OCI-LY7 (cell line): Measurements from ENCODE around the gene LGR5. TPM values are rescaled to one million over a fixed set of nuclear protein-coding genes. Genes with fewer than 3 reads are reported as not detected.

Experiments used
- BruUV-seq: library from RNA; stranded (reverse); fragments of 400-500 nt; replicated peaks from 2 replicates; lab custom pipeline; 2021; lab: Mats Ljungman, UMichigan
- CTCF ChIA-PET: fragments of 300-600 bp; sonication (Branson Sonifier 250); formaldehyde crosslinking; loops from one replicate; lab custom pipeline; 2022; ENCODE audit warnings: antibody characterized with exemption; ENCODE audit not compliant: unreplicated experiment; lab: Charles Lee
- POLR2A ChIA-PET: fragments of 300-600 bp; sonication (Branson Sonifier 250); formaldehyde crosslinking; loops from one replicate; lab custom pipeline; 2022; ENCODE audit warnings: antibody characterized with exemption; lab: Charles Lee
- DNase-seq: peaks from one replicate; pipeline ENCODE4 v3.0.0-alpha.2; 2015; ENCODE audit warnings: low spot score
- H2AFZ ChIP-seq: fragments of 200-600 bp; sonication (generic), shearing (Covaris generic); 2 replicates; pipeline ENCODE4 v1.6.1; 2014; ENCODE audit warnings: mild to moderate bottlenecking, antibody characterized with exemption, low read length, moderate library complexity
- H3K27ac ChIP-seq: fragments of 200-600 bp; sonication (generic); 2 replicates; pipeline ENCODE4 v1.5.1; 2014; ENCODE audit warnings: mixed run types, low read depth, mild to moderate bottlenecking, moderate library complexity, low read length, inconsistent platforms; ENCODE audit not compliant: poor library complexity, severe bottlenecking
- H3K36me3 ChIP-seq: fragments of 200-600 bp; sonication (generic); 2 replicates; pipeline ENCODE4 v1.6.1; 2014; ENCODE audit warnings: mild to moderate bottlenecking, antibody characterized with exemption, low read length, moderate library complexity, mixed read lengths; ENCODE audit not compliant: insufficient read depth
- H3K4me1 ChIP-seq: fragments of 200-600 bp; sonication (generic); 2 replicates; pipeline ENCODE4 v1.5.1; 2014; ENCODE audit warnings: mild to moderate bottlenecking, low read length; ENCODE audit not compliant: insufficient read depth, poor library complexity, severe bottlenecking
- H3K4me2 ChIP-seq: fragments of 200-600 bp; sonication (generic); 2 replicates; pipeline ENCODE4 v1.6.1; 2014; ENCODE audit warnings: mild to moderate bottlenecking, low read length
- H3K4me3 ChIP-seq: fragments of 200-600 bp; sonication (generic); 2 replicates; pipeline ENCODE4 v1.5.1; 2014; ENCODE audit warnings: mild to moderate bottlenecking, low read depth, low read length; ENCODE audit not compliant: poor library complexity, severe bottlenecking
- H3K79me2 ChIP-seq: fragments of 200-600 bp; sonication (generic); 2 replicates; pipeline ENCODE4 v1.6.1; 2016; ENCODE audit warnings: low read depth, mild to moderate bottlenecking, low read length, moderate library complexity, mixed read lengths; ENCODE audit not compliant: insufficient read depth
- H3K9me2 ChIP-seq: fragments of 200-600 bp; sonication (generic); 2 replicates; pipeline ENCODE4 v1.6.1; 2016; ENCODE audit warnings: mild to moderate bottlenecking, low read length, mixed read lengths; ENCODE audit not compliant: insufficient read depth
- H3K9me3 ChIP-seq: fragments of 200-600 bp; sonication (generic); 2 replicates; pipeline ENCODE4 v1.6.1; 2014; ENCODE audit warnings: mild to moderate bottlenecking, mixed run types, low read length, mixed read lengths
- H4K20me1 ChIP-seq: fragments of 200-600 bp; sonication (generic); 2 replicates; pipeline ENCODE4 v1.6.1; 2014; ENCODE audit warnings: mild to moderate bottlenecking, antibody characterized with exemption, low read length, moderate library complexity, mixed read lengths; ENCODE audit not compliant: insufficient read depth
- CTCF ChIP-seq: fragments of 200-600 bp; sonication (generic); conservative IDR thresholded peaks from 2 replicates; pipeline ENCODE4 v1.5.1; 2014; ENCODE audit warnings: mild to moderate bottlenecking, antibody characterized with exemption, low read length, moderate library complexity, mixed read lengths
- EZH2phosphoT487 ChIP-seq: fragments of 200-600 bp; sonication (generic); IDR thresholded peaks from 2 replicates; pipeline ENCODE4 v1.6.1; 2018; ENCODE audit warnings: low read depth, borderline replicate concordance, mild to moderate bottlenecking, mixed run types, antibody characterized with exemption, low read length, moderate library complexity, mixed read lengths
- intact Hi-C: fragments of 100-400 bp; cut with micrococcal nuclease; formaldehyde crosslinking; loops from one replicate; pipeline ENCODE4 v1.10.0; 2022; ENCODE audit not compliant: unreplicated experiment
- total RNA-seq, 2 experiments: library from RNA; depleted of rRNA in 1 of 2; stranded (reverse); fragments of >200 nt in 1 of 2; shearing (Covaris generic) in 1 of 2; gene quantifications; 2 replicates each; pipeline ENCODE4 v1.2.3, GENCODE V29; 2014 to 2022

Gene LGR5
- total RNA-seq, 2 experiments from 2014 or later: 0.51 TPM; not detected in 1

GRCh38 chr12:71410844-71411243 lies 28.8 kb upstream of the LGR5 start:
- Histone ChIP-seq H3K9me2 (no peaks in the 10 kb centered on the region), H4K20me1 (no peaks in the 10 kb centered on the region), H3K79me2 (no peaks in the 10 kb centered on the region), H2AFZ (no peak overlapping the region), H3K9me3 (0 out of 2 replicates have a peak, but pooled peaks cover 5% of the 10 kb centered on the region), H3K4me1 (no peaks in the 10 kb centered on the region), H3K4me3 (no peak overlapping the region), H3K36me3 (no peaks in the 10 kb centered on the region), H3K4me2 (no peak overlapping the region), H3K27ac (no peak overlapping the region)
- no peak for TF ChIP-seq CTCF
- TF ChIP-seq EZH2phosphoT487: no peak
- no peak for DNase-seq
- ChIA-PET POLR2A (interaction anchor here (0.6 kb wide), 1 partner anchor 752 kb away, joined by 5 read pairs; no protein-coding TSS in a partner anchor), CTCF (no interaction called here)
- BruUV-seq: no TSS peak
- intact Hi-C loops: no loop called here

GRCh38 chr12:71411635-71412034 lies 28.0 kb upstream of the LGR5 start:
- no peak overlapping the region for H3K27ac ChIP-seq
- H3K9me3 ChIP-seq: 0 out of 2 replicates have a peak, but pooled peaks cover 5% of the 10 kb centered on the region
- TF ChIP-seq CTCF: no peak
- TF ChIP-seq EZH2phosphoT487: no peak
- BruUV-seq: no TSS peak
- no peaks in the 10 kb centered on the region for H3K4me1 ChIP-seq
- no peak overlapping the region for H3K4me3 ChIP-seq
- H3K4me2 ChIP-seq: no peak overlapping the region
- no peaks in the 10 kb centered on the region for H4K20me1 ChIP-seq
- ChIA-PET POLR2A (interaction anchor here (0.7 kb wide), 1 partner anchor 343 kb away, joined by 5 read pairs; the partner anchor contains the start of gene RAB21), CTCF (no interaction called here)
- no peaks in the 10 kb centered on the region for H3K79me2 ChIP-seq
- H3K36me3 ChIP-seq: no peaks in the 10 kb centered on the region
- intact Hi-C loops: no loop called here
- H2AFZ ChIP-seq: no peak overlapping the region
- DNase-seq: no peak
- H3K9me2 ChIP-seq: no peaks in the 10 kb centered on the region
